ENCODE data around the gene ERAP2.
"Not testable (repeated sequence)": the region's sequence is repeated elsewhere in the genome, so short reads cannot be mapped to it uniquely, and the experiment has no call there.

Gene ERAP2

DNA sequence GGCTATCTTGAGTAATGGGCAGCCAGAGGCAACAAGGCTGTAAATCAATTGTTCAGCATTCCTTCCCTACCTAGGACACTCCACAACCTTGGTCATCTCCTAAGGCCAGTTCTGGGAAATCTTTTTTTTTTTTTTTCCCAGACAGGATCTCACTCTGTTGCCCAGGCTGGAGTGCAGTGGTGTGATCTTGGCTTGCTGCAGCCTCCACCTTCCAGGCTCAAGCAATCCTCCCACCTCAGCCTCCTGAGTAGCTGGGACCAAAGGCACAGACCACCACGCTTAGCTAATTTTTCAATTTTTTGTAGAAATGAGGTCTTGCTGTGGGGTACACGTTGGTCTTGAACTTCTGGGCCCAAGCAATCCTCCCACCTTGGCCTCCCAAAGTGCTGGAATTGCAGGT lies 54.7 kb downstream of the ERAP2 start:
- not testable (repeated sequence) for H2BK120ac ChIP-seq (ENCODE audit: low read depth, low read length); H2AK5ac ChIP-seq (ENCODE audit: low read depth, low read length); H3K9me3 ChIP-seq (replicated peaks in 1 of 2; ENCODE audit: control insufficient read depth in 2 of 2, insufficient read depth in 1 of 2, low read depth in 1 of 2, low read length in 2 of 2); H3K18ac ChIP-seq (ENCODE audit: low read length); H3K27ac ChIP-seq (replicated peaks; ENCODE audit: low read length); H4K8ac ChIP-seq (ENCODE audit: low read depth, low read length); H3K4ac ChIP-seq (ENCODE audit: low read length); H3K36me3 ChIP-seq (replicated peaks in 1 of 2; ENCODE audit: control insufficient read depth in 2 of 2, insufficient read depth in 2 of 2, low read length in 2 of 2); H4K91ac ChIP-seq (ENCODE audit: low read depth, low read length, poor library complexity); H3K27me3 ChIP-seq (ENCODE audit: control insufficient read depth in 3 of 3, insufficient read depth in 3 of 3, low read depth in 1 of 3, low read length in 3 of 3); H2BK5ac ChIP-seq (ENCODE audit: low read length); H3K4me2 ChIP-seq (ENCODE audit: insufficient read depth, low read length, poor library complexity, severe bottlenecking); H3K9ac ChIP-seq (ENCODE audit: low read depth, low read length, poor library complexity); H3K23ac ChIP-seq (ENCODE audit: low read depth, low read length, poor library complexity); H3K4me1 ChIP-seq (ENCODE audit: control insufficient read depth in 2 of 2, insufficient read depth in 1 of 2, low read depth in 1 of 2, low read length in 2 of 2); H3K79me1 ChIP-seq (ENCODE audit: low read depth, low read length); H2BK12ac ChIP-seq (ENCODE audit: low read length); H3K14ac ChIP-seq (ENCODE audit: low read length); H3K4me3 ChIP-seq (ENCODE audit: low read length in 2 of 2); H2BK15ac ChIP-seq (ENCODE audit: low read length); H2AFZ ChIP-seq (ENCODE audit: low read length); DNase-seq (ENCODE audit: low spot score)
- no CpG with 5 or more reads among the region's 2 CpGs for WGBS, 2 donors (ENCODE audit: extremely low coverage in 2 of 2, insufficient read length in 2 of 2, insufficient replicate concordance in 1 of 2)

DNA sequence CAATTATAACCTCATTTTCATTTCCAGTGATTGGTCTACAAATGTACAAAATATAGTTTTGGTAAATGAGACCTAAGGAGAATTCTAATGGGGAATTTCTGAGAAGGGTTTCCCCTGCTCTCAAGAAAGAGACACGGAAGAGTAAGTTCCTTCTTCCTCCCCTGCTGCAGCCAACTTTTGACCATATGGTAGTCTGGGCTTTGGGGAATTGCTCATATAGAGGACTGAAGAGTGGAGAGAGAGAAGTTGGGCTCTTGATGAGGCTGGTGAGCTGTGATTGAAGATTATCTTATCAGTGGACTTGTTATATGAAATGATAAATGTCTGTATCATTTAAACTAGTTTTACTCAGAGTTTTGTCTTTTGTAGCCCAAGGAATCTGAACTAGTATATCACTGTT lies 55.3 kb downstream of the ERAP2 start:
- Histone ChIP-seq H2AK5ac (ENCODE audit: low read depth, low read length) (no peak overlapping the region), H3K18ac (ENCODE audit: low read length) (no peak overlapping the region), H3K4ac (ENCODE audit: low read length) (no peak overlapping the region), H3K36me3 (replicated peaks in 1 of 2; ENCODE audit: control insufficient read depth in 2 of 2, insufficient read depth in 2 of 2, low read length in 2 of 2) (no peaks in the 10 kb centered on the region), H3K4me1 (ENCODE audit: control insufficient read depth in 2 of 2, insufficient read depth in 1 of 2, low read depth in 1 of 2, low read length in 2 of 2) (peaks cover 3 to 6% of the 10 kb centered on the region in 2 donors), H3K9ac (ENCODE audit: low read depth, low read length, poor library complexity) (no peak overlapping the region), H3K4me2 (ENCODE audit: insufficient read depth, low read length, poor library complexity, severe bottlenecking) (no peak overlapping the region), H2BK120ac (ENCODE audit: low read depth, low read length) (no peak overlapping the region), H2BK5ac (ENCODE audit: low read length) (no peak overlapping the region), H4K8ac (ENCODE audit: low read depth, low read length) (no peak overlapping the region), H3K14ac (ENCODE audit: low read length) (no peak overlapping the region), H4K91ac (ENCODE audit: low read depth, low read length, poor library complexity) (no peak overlapping the region), H3K23ac (ENCODE audit: low read depth, low read length, poor library complexity) (no peak overlapping the region), H3K79me1 (ENCODE audit: low read depth, low read length) (peaks cover 2% of the 10 kb centered on the region), H3K4me3 (ENCODE audit: low read length in 2 of 2) (no peak overlapping the region), H3K9me3 (replicated peaks in 1 of 2; ENCODE audit: control insufficient read depth in 2 of 2, insufficient read depth in 1 of 2, low read depth in 1 of 2, low read length in 2 of 2) (no peaks in the 10 kb centered on the region), H3K27ac (replicated peaks; ENCODE audit: low read length) (no peak overlapping the region), H3K27me3 (ENCODE audit: control insufficient read depth in 3 of 3, insufficient read depth in 3 of 3, low read depth in 1 of 3, low read length in 3 of 3) (peaks cover 0 to 1% (median 0%) of the 10 kb centered on the region in 3 experiments), H2AFZ (ENCODE audit: low read length) (no peak overlapping the region), H2BK12ac (ENCODE audit: low read length) (no peak overlapping the region), H2BK15ac (ENCODE audit: low read length) (no peak overlapping the region)
- DNase-seq (ENCODE audit: low spot score), result no peak
- WGBS, 2 donors (ENCODE audit: extremely low coverage in 2 of 2, insufficient read length in 2 of 2, insufficient replicate concordance in 1 of 2), result no CpG with 5 or more reads among the region's 1 CpG

DNA sequence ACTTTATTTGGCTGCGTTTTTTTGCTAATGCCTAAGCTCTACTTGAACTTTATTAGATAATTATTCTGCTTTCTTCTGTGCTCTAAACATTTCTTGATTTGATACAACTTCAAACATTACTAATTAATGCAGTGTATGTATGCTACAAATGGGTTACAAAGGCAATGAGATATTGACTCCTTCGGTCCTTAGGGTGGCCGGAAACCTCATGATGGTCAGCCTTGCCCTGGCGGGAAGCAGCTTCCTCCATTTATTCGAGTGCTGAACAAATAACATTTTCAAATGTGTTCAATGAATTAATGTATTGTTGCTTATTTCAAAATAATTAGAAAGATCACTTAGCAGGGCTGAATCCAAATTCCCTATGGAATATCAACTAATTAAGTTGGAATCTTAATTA lies 55.7 kb downstream of the ERAP2 start:
- Histone ChIP-seq H3K4me3 (ENCODE audit: low read length in 2 of 2) (no peak overlapping the region), H3K79me1 (ENCODE audit: low read depth, low read length) (peaks cover 4% of the 10 kb centered on the region), H3K27me3 (ENCODE audit: control insufficient read depth in 3 of 3, insufficient read depth in 3 of 3, low read depth in 1 of 3, low read length in 3 of 3) (peaks cover 0 to 5% (median 0%) of the 10 kb centered on the region in 3 experiments), H3K4ac (ENCODE audit: low read length) (no peak overlapping the region), H2BK12ac (ENCODE audit: low read length) (no peak overlapping the region), H3K14ac (ENCODE audit: low read length) (no peak overlapping the region), H3K9ac (ENCODE audit: low read depth, low read length, poor library complexity) (no peak overlapping the region), H3K4me1 (ENCODE audit: control insufficient read depth in 2 of 2, insufficient read depth in 1 of 2, low read depth in 1 of 2, low read length in 2 of 2) (peaks cover 6 to 7% of the 10 kb centered on the region in 2 donors), H2BK5ac (ENCODE audit: low read length) (no peak overlapping the region), H2BK15ac (ENCODE audit: low read length) (no peak overlapping the region), H4K8ac (ENCODE audit: low read depth, low read length) (no peak overlapping the region), H3K9me3 (replicated peaks in 1 of 2; ENCODE audit: control insufficient read depth in 2 of 2, insufficient read depth in 1 of 2, low read depth in 1 of 2, low read length in 2 of 2) (no peaks in the 10 kb centered on the region), H3K23ac (ENCODE audit: low read depth, low read length, poor library complexity) (no peak overlapping the region), H4K91ac (ENCODE audit: low read depth, low read length, poor library complexity) (no peak overlapping the region), H3K18ac (ENCODE audit: low read length) (no peak overlapping the region), H2BK120ac (ENCODE audit: low read depth, low read length) (no peak overlapping the region), H3K27ac (replicated peaks; ENCODE audit: low read length) (no peak overlapping the region), H3K36me3 (replicated peaks in 1 of 2; ENCODE audit: control insufficient read depth in 2 of 2, insufficient read depth in 2 of 2, low read length in 2 of 2) (no peaks in the 10 kb centered on the region), H2AK5ac (ENCODE audit: low read depth, low read length) (no peak overlapping the region), H2AFZ (ENCODE audit: low read length) (no peak overlapping the region), H3K4me2 (ENCODE audit: insufficient read depth, low read length, poor library complexity, severe bottlenecking) (no peak overlapping the region)
- no peak for DNase-seq (ENCODE audit: low spot score)
- WGBS, 2 donors (ENCODE audit: extremely low coverage in 2 of 2, insufficient read length in 2 of 2, insufficient replicate concordance in 1 of 2), result no CpG with 5 or more reads among the region's 5 CpGs

DNA sequence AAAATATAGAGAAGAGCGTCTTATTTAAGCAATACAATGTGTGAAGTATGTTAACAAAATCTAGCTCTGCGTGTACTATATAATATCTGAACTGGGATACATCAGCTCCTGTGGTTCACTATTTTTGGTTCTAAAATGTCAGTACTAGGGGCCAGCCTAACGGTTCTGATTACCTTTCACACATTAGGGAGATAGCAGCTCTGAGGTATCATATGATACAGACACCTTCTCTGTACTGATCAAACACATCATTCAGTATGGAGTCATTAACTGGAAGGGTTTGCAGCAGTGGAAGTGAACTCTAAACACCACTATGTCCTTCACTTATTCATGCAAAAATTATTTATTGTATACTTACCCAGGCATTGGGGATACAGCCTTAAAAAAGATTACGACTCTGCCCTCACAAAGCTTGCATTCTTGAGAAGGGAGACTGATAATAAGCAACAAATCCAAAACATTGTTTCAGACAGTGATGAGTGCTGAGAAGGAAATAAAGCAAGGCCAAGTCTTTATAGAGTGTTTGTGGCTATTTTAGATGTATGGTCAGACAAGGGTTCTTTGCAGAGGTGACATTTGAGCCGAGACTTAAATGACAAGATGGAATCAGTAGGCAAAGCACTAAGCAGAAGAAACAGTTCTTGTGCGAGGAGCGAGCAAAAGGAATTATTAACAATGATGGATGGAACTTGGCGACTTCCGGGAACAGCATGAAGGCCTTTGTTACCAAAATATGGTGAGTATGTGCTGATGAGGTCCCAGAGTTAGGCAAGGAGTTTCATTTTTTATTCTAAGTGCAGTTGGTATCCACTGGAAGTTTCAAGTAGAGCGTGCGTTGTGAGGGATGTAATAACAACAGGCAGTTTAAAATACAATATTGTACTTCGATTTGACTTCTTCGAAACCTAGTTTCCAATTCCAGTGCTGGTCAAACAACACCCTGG lies 57.7 kb downstream of the ERAP2 start:
- no peak overlapping the region for H2BK5ac ChIP-seq (ENCODE audit: low read length)
- peaks cover 0 to 7% (median 0%) of the 10 kb centered on the region in 3 experiments for H3K27me3 ChIP-seq (ENCODE audit: control insufficient read depth in 3 of 3, insufficient read depth in 3 of 3, low read depth in 1 of 3, low read length in 3 of 3)
- H3K9me3 ChIP-seq (replicated peaks in 1 of 2; ENCODE audit: control insufficient read depth in 2 of 2, insufficient read depth in 1 of 2, low read depth in 1 of 2, low read length in 2 of 2), result peaks cover 0 to 6% of the 10 kb centered on the region in 2 donors
- H2AK5ac ChIP-seq (ENCODE audit: low read depth, low read length), result no peak overlapping the region
- WGBS, 2 donors (ENCODE audit: extremely low coverage in 2 of 2, insufficient read length in 2 of 2, insufficient replicate concordance in 1 of 2), result no CpG with 5 or more reads among the region's 13 CpGs
- H3K4me1 ChIP-seq (ENCODE audit: control insufficient read depth in 2 of 2, insufficient read depth in 1 of 2, low read depth in 1 of 2, low read length in 2 of 2), result peaks cover 6 to 7% of the 10 kb centered on the region in 2 donors
- no peaks in the 10 kb centered on the region for H3K36me3 ChIP-seq (replicated peaks in 1 of 2; ENCODE audit: control insufficient read depth in 2 of 2, insufficient read depth in 2 of 2, low read length in 2 of 2)
- peaks cover 4% of the 10 kb centered on the region for H3K79me1 ChIP-seq (ENCODE audit: low read depth, low read length)
- H3K14ac ChIP-seq (ENCODE audit: low read length), result no peak overlapping the region
- H3K4ac ChIP-seq (ENCODE audit: low read length), result no peak overlapping the region
- H2BK120ac ChIP-seq (ENCODE audit: low read depth, low read length), result no peak overlapping the region
- no peak overlapping the region for H2BK12ac ChIP-seq (ENCODE audit: low read length)
- H3K18ac ChIP-seq (ENCODE audit: low read length), result no peak overlapping the region
- peak overlapping the region; percentile 87 for H3K27ac ChIP-seq (replicated peaks; ENCODE audit: low read length)
- no peak for DNase-seq (ENCODE audit: low spot score)
- H3K4me3 ChIP-seq (ENCODE audit: low read length in 2 of 2), result peak overlapping the region; percentile 81 to 86
- H3K23ac ChIP-seq (ENCODE audit: low read depth, low read length, poor library complexity), result peak overlapping the region; percentile 98
- no peak overlapping the region for H4K91ac ChIP-seq (ENCODE audit: low read depth, low read length, poor library complexity)
- H3K4me2 ChIP-seq (ENCODE audit: insufficient read depth, low read length, poor library complexity, severe bottlenecking), result peak overlapping the region; percentile 91
- H2AFZ ChIP-seq (ENCODE audit: low read length), result peak overlapping the region; percentile 97
- H3K9ac ChIP-seq (ENCODE audit: low read depth, low read length, poor library complexity), result peak overlapping the region; percentile 83
- peak overlapping the region; percentile 38 for H2BK15ac ChIP-seq (ENCODE audit: low read length)
- no peak overlapping the region for H4K8ac ChIP-seq (ENCODE audit: low read depth, low read length)
